SK-N-DZ (cell line): ENCODE results near the gene MUC22. TPM values are rescaled to one million over a fixed set of nuclear protein-coding genes. Genes with fewer than 3 reads are reported as not detected.
"Not testable (repeated sequence)": the region's sequence is repeated elsewhere in the genome, so short reads cannot be mapped to it uniquely, and the experiment has no call there.

Experiments used
- DNase-seq: peaks from one replicate; pipeline ENCODE4 v3.0.0-alpha.2; 2015; ENCODE audit warnings: low spot score
- polyA plus RNA-seq, 2 experiments: library from polyadenylated mRNA; depleted of rRNA; stranded (reverse); fragments of >200 nt; gene quantifications; 2 replicates each; pipeline ENCODE4 v1.2.3, GENCODE V29; 2014

Gene MUC22
- not detected in 2 replicates for polyA plus RNA-seq (2014; cell fraction: cytosol; rRNA removed)
- not detected in 2 replicates for polyA plus RNA-seq (2014; cell fraction: nucleus; rRNA removed)

- no peak for DNase-seq
Measured at GRCh38 chr6:31010393-31011060, at the start of gene MUC22. Gene MUC22, plus strand, starts transcription at chr6:31010474. Its CDS starts 233 bp downstream, at chr6:31010707.

GRCh38 chr6:30960907-30961673, 49.2 kb upstream of the MUC22 start:
- no peak for DNase-seq

- DNase-seq: no peak
Measured at GRCh38 chr6:30962716-30963115, 47.6 kb upstream of the MUC22 start.

- DNase-seq: no peak
Measured at GRCh38 chr6:30963641-30964040, 46.6 kb upstream of the MUC22 start.

- no peak for DNase-seq
Measured at GRCh38 chr6:30964075-30964474, 46.2 kb upstream of the MUC22 start.

- DNase-seq: no peak
Measured at GRCh38 chr6:30965140-30965601, 45.1 kb upstream of the MUC22 start.

GRCh38 chr6:30966154-30966553, 44.1 kb upstream of the MUC22 start:
- no peak for DNase-seq

- not testable (repeated sequence) for DNase-seq
Measured at GRCh38 chr6:30969171-30969570, 41.1 kb upstream of the MUC22 start.

- no peak for DNase-seq
Measured at GRCh38 chr6:30970946-30971345, 39.3 kb upstream of the MUC22 start.

- DNase-seq: no peak
Measured at GRCh38 chr6:30972816-30973215, 37.5 kb upstream of the MUC22 start.

GRCh38 chr6:30974490-30975252, 35.6 kb upstream of the MUC22 start:
- DNase-seq: no peak

GRCh38 chr6:30979141-30979540, 31.1 kb upstream of the MUC22 start:
- DNase-seq: no peak

GRCh38 chr6:30979690-30980089, 30.6 kb upstream of the MUC22 start:
- DNase-seq: no peak

GRCh38 chr6:30981942-30982772, 28.1 kb upstream of the MUC22 start:
- no peak for DNase-seq

- no peak for DNase-seq
Measured at GRCh38 chr6:30983439-30983838, 26.8 kb upstream of the MUC22 start, which contains the start of gene MUC21. Gene MUC21, plus strand, starts transcription at chr6:30983718. Its CDS starts 241 bp downstream, at chr6:30983959.

GRCh38 chr6:30985490-30985889, 24.8 kb upstream of the MUC22 start:
- DNase-seq: no peak

GRCh38 chr6:30987304-30987703, 23.0 kb upstream of the MUC22 start:
- no peak for DNase-seq

- DNase-seq: no peak
Measured at GRCh38 chr6:30988209-30988825, 22.0 kb upstream of the MUC22 start.

GRCh38 chr6:30990422-30991086, 19.7 kb upstream of the MUC22 start:
- DNase-seq: no peak

GRCh38 chr6:30991891-30992290, 18.4 kb upstream of the MUC22 start:
- no peak for DNase-seq
